Thoracic aorta (tissue), 2 donors: Measurements from ENCODE around the gene INF2. TPM values are rescaled to one million over a fixed set of nuclear protein-coding genes. Genes with fewer than 3 reads are reported as not detected.

Source experiments
- ATAC-seq: fragments of 150-250 bp; one replicate; pipeline ENCODE4 v1.8.0; 2017; ENCODE audit warnings: low read depth; ENCODE audit not compliant: insufficient number of reproducible peaks, low FRiP score
- DNase-seq: peaks from one replicate; pipeline ENCODE4 v3.0.0-alpha.2; 2020; ENCODE audit warnings: low spot score
- H3K27ac ChIP-seq, 2 donors: fragments of 200-600 bp; sonication (generic); 1 replicate in 1 of 2; 2 replicates in 1 of 2; pipeline ENCODE4 v1.5.1; 2016; ENCODE audit warnings: mild to moderate bottlenecking in 2 of 2, moderate library complexity in 2 of 2
- H3K27me3 ChIP-seq: fragments of 200-600 bp; sonication (generic); replicated peaks from 2 replicates; pipeline ENCODE4 v1.6.0; 2016; ENCODE audit warnings: mild to moderate bottlenecking; ENCODE audit not compliant: insufficient read depth
- H3K36me3 ChIP-seq: fragments of 200-600 bp; sonication (generic); one replicate; pipeline ENCODE4 v1.5.1; 2016
- H3K4me1 ChIP-seq, 2 donors: fragments of 200-600 bp; sonication (generic); 1 replicate in 1 of 2; 2 replicates in 1 of 2; pipeline versions ENCODE4 v1.5.1 to v1.6.0; 2016; ENCODE audit warnings: low read depth in 2 of 2, mild to moderate bottlenecking in 1 of 2; ENCODE audit not compliant: control insufficient read depth in 1 of 2
- H3K4me3 ChIP-seq: fragments of 200-600 bp; sonication (generic); 2 replicates; pipeline ENCODE4 v1.5.1; 2016; ENCODE audit warnings: mild to moderate bottlenecking
- H3K9me3 ChIP-seq: fragments of 200-600 bp; sonication (generic); 2 replicates; pipeline ENCODE4 v1.5.1; 2016
- total RNA-seq, 2 donors: library from RNA; depleted of rRNA; stranded (reverse); fragments of >200 nt; gene quantifications; one replicate each; pipeline versions ENCODE4 v1.1.0 to v1.2.3, GENCODE V29; 2016
- TF ChIP-seq, protein P1 (sequence below): fragments of 200-600 bp; sonication (generic); IDR thresholded peaks from one replicate; pipeline ENCODE4 v1.5.1; 2019; ENCODE audit warnings: antibody characterized with exemption

INF2 gene
- total RNA-seq, 2 donors from 2014 or later = 124 to 162 TPM

DNA sequence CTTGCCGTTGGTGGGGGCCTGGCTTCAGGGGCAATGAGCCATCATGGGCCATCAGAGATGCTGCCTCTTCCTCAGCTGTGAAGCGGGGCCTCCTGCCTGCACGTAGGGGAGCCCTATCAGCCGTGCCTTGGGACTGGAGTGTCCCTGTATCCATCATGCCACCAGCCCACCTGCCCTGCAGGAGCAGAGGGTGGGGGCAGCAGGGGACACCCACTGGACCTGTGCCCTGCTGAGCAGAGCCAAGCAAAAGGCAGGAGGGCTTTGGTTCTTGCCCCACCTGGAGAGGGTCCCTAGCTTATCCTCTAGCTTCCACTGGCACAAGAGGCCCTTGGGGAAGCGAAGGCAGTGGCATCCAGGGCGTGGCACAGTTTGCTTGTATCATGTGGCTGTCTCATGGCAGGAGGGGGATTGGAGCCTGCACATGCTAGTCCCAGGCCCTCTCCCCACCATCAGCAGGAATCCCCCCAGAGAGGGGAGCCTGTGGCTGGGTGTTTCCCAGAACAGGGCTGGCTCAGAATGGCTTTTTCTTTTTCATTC lies 44.7 kb downstream of the INF2 start:
- no peak for ATAC-seq
- TF ChIP-seq, protein P1, sequence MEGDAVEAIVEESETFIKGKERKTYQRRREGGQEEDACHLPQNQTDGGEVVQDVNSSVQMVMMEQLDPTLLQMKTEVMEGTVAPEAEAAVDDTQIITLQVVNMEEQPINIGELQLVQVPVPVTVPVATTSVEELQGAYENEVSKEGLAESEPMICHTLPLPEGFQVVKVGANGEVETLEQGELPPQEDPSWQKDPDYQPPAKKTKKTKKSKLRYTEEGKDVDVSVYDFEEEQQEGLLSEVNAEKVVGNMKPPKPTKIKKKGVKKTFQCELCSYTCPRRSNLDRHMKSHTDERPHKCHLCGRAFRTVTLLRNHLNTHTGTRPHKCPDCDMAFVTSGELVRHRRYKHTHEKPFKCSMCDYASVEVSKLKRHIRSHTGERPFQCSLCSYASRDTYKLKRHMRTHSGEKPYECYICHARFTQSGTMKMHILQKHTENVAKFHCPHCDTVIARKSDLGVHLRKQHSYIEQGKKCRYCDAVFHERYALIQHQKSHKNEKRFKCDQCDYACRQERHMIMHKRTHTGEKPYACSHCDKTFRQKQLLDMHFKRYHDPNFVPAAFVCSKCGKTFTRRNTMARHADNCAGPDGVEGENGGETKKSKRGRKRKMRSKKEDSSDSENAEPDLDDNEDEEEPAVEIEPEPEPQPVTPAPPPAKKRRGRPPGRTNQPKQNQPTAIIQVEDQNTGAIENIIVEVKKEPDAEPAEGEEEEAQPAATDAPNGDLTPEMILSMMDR = no peak
- no peaks in the 10 kb centered on the region for H3K36me3 ChIP-seq
- H3K4me1 ChIP-seq = peaks cover 40 to 75% of the 10 kb centered on the region in 2 donors
- no peak for DNase-seq
- H3K27ac ChIP-seq = peak overlapping the region; percentile 91 to 95
- H3K4me3 ChIP-seq = no peak overlapping the region
- H3K27me3 ChIP-seq = no peaks in the 10 kb centered on the region
- H3K9me3 ChIP-seq = no peaks in the 10 kb centered on the region

DNA sequence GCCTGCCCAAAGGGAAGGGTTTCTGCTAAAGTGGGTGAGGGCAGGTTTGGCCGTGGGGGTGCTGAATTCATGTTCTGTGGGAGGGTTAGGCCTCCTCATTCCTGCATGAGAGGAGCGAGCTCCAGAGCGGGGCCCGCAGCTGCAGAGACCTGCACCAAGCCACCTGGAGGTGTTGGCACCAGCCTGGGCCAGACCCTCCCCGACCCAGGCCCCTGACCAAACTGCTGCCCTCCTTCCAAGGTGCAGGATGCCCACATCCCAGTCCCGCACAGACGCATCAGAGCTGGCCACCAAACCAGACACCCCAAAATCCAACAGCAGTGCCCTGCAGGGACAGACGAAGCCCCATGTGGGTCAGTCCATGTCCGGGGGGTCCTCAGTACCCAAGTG lies 45.2 kb downstream of the INF2 start:
- Histone ChIP-seq H3K27me3 (no peaks in the 10 kb centered on the region), H3K9me3 (no peaks in the 10 kb centered on the region), H3K27ac (peak overlapping the region; percentile 91 to 95), H3K4me1 (peaks cover 40 to 75% of the 10 kb centered on the region in 2 donors), H3K4me3 (no peak overlapping the region), H3K36me3 (peaks cover 3% of the 10 kb centered on the region)
- TF ChIP-seq, protein P1 = no peak
- ATAC-seq = no peak
- no peak for DNase-seq

DNA sequence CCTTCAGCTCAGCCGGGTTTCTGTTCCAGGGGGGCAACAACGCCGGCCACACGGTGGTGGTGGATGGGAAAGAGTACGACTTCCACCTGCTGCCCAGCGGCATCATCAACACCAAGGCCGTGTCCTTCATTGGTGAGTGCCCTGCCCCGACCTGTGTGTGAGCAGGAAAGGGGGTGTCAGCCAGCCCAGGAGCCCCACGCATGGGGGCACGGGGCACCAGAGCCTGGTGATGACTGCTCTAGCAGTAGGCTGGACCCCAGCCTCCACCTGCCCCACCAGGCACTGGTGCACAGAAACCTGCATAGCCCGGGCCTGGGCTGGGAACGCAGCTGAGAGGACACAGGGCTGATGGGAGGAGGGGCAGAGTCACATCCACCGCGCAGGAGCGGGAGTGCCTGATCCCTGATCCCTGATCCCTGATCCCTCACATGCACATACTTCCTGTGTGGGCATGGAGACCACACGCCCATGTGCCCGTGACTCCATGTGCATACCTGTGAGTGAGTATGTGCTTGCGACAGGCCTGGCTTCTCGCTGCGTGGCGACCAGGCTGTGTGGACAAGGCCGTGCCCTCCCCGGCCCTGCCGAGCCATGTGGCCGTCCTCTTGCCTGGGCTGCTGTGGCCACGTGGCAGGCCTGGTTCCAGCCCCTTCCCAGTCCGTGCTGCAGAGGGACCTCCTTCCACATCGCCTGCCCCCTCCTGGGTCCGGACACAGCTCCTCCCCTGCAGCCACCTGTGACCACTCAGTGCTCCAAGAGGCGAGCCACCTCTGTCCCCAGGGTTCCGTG lies 45.8 kb downstream of the INF2 start:
- Histone ChIP-seq H3K36me3 (peaks cover 9% of the 10 kb centered on the region), H3K9me3 (no peaks in the 10 kb centered on the region), H3K27me3 (no peaks in the 10 kb centered on the region), H3K4me3 (no peak overlapping the region), H3K4me1 (peaks cover 40 to 71% of the 10 kb centered on the region in 2 donors), H3K27ac (peak overlapping the region; percentile 91 to 95)
- TF ChIP-seq, protein P1 = no peak
- DNase-seq (no peak), ATAC-seq (no peak)

DNA sequence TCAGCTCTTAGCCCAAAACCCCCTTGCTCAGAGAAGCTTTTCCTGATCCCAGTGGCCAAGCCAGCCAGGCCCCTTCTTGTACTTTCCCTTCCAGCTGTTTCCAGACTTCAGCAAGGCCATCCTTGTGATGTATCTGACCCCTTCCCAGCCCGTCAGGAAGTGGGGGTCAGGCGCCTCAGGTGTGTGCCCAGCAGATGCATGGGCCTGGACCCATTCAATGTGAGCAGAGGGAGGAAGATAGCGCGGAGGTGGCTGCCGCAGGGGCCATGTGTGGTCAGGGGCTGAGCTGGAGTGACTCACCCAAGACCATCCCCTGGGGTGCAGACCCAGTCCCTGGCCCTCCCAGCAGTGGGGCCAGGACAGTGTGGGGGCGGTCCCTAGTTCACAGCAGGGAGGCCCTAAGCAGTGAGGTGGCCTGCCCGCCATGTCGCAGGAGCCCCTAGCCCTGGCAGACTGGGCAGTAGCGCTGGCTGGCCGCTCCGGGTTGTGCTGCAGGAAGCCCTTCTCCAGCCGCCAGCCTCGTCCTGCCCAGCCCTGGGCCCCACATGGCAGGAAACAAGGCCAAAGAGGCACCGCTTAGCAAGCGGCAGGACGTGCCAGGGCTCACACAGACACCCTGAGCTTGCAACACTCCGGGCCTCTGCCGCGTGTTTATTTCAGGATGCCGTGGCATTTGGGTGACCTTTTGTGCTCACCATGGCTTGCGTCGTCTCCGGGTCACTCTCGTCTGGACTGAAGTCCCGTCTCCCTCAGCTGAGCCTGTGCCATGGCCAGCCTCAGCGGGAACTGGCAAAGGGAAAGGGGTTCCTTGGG lies 46.6 kb downstream of the INF2 start:
- Histone ChIP-seq H3K9me3 (no peaks in the 10 kb centered on the region), H3K27me3 (no peaks in the 10 kb centered on the region), H3K4me3 (peak overlapping the region; percentile 25), H3K4me1 (peaks cover 40 to 66% of the 10 kb centered on the region in 2 donors), H3K36me3 (peaks cover 17% of the 10 kb centered on the region), H3K27ac (peak overlapping the region; percentile 91 to 95)
- DNase-seq (peak; percentile 71), ATAC-seq (peak; percentile 72)
- TF ChIP-seq, protein P1 = no peak
